Amniotic stem cell (primary cell): ENCODE data around the gene GFPT2.

Source experiments
- DNase-seq: peaks from one replicate; lab custom pipeline; 2025; lab: John Stamatoyannopoulos, UW

The GFPT2 gene

DNA sequence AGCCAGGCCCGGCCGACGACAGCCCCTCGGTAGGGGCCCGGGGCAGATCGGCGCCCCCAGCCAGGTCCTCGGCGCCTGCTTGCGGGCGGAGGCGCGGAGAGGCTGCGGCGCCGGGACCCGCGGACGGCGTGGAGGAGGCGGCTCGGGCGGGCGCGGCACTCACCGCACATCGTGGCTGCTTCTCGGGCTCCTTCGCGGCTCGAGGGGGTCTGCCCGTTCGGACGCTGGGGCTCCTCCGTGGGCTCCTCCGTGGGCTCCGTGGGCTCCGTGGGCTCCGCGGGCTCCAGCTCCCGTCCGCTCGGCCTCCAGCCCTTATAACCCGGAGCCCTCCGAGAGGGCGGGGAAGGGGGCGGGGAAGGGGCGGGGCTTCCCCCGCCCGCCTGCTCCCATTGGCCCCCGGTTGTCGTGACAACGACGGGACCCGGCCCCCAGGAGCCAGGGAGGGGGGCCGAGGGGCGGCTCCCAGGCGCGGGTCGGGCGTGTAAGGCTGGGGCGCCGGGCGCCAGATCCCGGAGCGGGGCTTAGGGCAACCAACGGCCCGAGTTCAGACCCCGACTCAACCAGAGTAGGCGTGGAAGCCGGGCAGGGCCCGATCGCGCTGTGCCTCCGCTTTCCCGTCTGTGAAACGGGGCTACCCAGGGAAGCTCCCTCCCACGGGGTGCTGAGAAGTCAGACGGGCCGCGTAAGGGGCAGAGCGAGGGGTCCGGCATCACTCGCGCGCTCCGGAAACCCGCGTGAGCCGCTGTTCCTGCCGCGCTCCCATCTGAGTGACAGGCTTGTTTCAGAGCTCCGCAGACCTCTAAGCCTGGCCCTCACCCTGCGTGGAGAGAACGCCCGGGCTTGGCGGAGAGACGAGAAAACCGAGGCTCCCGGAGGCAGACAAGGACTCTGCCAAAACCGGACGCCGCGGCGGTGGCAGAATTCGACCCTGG lies at the start of gene GFPT2:
Gene GFPT2 (minus strand): TSS at position 289 of the 932 bp plus-strand sequence. CDS start 119 bp downstream, at position 170.
- peak; percentile 38 for DNase-seq

DNA sequence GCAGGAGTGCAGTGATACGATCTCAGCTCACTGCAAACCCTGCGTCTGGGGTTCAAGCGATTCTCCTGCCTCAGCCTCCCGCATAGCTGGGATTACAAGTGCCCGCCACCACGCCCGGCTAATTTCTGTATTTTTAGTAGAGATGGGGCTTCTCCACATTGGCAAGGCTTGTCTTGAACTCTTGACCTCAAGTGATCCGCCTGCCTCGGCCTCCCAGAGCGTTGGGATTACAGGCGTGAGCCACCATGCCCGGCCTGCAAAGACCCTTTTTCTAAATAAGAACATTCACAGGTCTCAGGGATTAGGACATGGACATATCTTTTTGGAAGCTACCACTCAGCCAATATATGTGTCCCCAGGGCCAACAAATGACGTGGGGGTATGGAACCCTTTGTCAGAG lies 49.6 kb upstream of the GFPT2 start:
- DNase-seq = no peak

DNA sequence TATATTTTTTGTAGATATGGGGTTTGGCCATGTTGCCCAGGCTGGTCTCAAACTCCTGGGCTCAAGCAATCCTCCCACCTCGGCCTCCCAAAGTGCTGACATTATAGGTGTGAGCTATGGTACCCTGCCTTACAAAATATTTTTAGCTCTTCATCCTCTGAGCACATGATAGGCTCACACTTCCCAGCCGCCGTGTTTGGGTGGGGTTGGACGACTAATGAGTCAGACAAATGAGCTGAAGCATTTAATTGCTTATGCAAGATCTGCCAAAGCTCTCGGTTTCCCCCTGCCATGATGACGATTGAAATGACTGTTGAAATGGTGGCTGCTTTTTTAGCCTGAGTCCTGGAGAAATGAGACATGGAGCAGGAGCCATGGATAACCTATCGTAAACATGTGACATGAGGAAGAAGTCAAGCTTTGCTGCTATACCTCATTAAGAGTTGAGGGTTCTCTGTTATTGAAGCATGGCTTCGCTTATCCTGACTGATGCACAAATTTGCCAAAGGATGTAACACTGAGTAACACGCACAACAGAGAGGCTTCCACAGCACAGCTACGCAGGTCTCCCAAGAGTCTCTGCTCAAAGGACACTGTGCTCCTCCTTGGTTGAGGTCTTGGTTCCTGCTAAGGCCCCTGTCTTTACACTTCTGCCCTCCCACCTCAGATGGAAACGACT lies 48.2 kb upstream of the GFPT2 start:
- DNase-seq = no peak

DNA sequence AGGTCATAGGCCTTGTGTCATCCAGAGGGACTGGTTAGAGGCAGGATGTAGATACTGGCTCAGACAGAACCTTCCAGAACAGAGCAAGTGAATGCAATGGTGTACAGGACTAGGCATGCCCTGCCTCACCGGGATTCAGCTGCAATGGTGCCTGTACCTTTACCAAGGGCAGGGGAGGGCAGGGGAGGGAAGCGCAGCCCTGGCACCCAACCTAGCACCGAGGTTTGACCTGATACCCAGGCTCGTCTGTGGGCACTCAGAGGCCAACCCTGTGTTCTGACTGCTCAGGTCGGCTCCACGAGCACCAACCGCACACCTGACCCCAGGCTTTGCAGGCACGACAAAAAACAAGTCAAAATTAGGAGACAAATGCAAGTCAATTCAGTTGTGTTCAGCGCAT lies 47.3 kb upstream of the GFPT2 start:
- no peak for DNase-seq

DNA sequence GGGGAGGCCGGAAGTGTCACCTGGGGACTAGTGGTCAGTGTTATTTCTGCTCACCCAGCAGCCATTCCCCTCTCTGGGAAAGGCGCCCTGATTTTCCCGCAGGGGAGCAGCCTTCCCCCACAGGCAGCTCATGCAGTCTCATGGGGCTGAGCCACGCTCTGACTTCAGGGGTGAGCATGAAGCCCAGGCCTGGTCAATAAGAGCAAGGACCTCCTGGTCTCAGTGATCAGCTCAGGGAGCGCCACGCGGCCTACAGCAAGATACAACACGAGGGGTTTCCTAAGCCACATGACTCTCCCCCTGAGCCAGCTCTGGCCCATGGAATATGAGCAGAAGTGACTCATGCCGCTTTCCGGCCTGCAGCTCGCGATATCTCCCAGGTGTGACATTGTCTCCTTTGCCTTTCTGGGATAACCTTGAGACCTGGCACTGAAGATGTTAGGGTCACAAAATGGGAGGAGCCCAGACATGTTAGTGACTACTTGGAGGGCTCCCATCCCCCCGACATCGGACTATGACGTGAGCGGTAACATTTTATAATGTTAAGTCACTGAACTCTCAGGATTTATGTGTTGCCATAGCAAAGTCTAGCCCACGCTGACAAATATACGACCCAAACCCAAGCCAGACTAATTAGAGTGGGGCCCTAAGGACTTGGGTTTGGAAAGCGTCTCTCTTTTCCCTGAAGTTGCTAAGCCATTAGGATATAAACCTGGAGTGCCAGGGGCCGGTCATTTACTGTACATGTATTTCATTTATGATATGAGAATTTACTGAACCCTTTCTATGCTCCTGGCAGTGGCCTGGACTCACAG lies 46.5 kb upstream of the GFPT2 start:
- no peak for DNase-seq

DNA sequence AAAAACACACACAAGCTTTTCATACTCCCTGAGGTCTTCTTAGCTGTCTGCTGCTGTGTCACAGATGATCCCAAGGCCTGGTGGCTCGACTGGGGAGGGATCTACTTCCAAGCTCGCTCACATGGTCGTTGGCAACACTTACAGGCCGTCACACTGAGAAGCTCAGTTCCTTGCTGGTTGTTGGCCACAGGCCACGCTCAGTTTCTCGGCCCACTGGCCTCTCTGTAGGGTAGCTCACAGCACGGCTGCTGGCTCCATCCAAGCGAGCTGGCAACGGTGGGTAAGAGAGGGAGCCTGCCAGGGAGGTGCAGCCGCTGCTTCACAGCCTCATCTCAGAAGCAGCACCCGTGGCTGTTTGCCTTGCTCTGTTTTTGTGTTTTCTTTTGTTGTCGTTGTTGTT lies 43.8 kb upstream of the GFPT2 start:
- no peak for DNase-seq

DNA sequence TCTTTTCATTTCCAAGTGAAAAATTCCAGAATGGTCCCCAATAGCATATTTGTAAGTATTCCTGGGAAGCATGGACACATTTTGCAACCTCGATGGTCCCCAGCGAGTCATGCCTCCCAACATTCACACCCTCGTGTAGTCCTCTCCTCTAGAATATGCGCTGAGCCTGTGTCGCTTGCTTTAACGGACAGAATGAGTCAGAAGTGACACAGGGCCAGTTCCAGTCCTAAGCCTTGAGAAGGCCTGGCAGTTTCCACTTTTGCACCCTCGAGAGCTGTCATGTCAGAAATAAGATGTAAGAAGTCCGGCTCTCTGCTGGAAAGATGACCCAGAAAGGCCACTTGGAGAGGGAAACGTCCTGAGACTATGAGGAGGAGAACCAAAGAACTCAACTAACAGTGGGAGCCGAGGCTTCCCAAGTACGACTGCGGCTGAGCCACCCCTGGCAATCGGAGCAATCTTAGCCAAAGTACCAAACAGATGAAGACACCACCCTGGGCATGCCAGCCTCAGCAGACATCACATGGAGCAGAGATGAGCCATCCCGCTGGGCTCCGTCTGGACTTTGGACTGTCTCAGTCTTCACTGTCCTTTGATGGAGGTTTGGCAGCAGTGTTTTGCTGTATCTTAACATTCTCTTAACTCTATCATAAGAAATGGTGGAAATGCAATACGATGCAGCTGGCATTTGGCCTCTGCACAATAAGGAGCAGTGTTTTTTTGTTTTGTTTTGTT lies 42.6 kb upstream of the GFPT2 start:
- no peak for DNase-seq

GRCh38 chr5:180394031-180394636 lies 41.0 kb upstream of the GFPT2 start:
- no peak for DNase-seq

DNA sequence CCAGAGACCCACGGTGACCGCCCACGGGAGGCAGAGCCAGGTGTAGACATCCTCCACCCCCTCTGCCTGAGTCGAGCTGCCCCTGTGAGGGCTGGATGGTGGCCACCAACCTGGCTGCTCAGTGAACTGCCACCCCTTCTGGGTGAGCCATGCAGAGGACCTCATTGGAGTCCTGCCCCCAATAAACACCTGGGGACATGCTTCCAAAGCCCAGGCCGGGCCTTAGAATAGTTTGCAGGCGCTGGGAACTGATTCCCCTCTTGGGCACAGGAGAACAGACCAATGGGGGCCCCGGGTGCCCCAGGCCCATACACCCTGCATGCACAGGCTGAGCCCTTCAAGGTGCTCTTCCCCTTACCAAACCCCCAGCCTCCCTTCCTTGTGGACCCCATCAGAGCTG lies 38.1 kb upstream of the GFPT2 start:
- no peak for DNase-seq

GRCh38 chr5:180390441-180391190 lies 37.5 kb upstream of the GFPT2 start:
- no peak for DNase-seq

GRCh38 chr5:180389252-180390101 lies 36.3 kb upstream of the GFPT2 start:
- DNase-seq = no peak

GRCh38 chr5:180387798-180388197 lies 34.7 kb upstream of the GFPT2 start:
- no peak for DNase-seq

DNA sequence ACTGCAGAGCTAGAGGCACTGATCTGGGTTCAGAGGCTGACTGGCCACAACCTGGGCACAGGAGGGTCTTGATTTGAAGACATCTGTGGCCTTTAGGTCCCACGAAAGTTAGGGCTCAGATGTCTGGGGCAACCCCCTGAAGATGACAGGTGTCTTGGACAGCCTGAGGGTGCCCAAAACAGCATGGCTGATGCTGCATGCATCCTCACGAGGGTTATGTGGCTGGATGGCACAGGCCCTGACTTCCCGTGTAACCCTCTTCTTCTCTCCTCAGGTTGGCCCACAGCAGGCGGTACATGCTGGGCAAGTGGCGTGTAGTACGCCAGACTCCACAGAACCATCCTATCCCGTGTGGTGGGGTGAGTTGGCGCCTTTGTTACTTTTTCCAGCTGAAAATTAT lies 29.8 kb upstream of the GFPT2 start:
- no peak for DNase-seq

DNA sequence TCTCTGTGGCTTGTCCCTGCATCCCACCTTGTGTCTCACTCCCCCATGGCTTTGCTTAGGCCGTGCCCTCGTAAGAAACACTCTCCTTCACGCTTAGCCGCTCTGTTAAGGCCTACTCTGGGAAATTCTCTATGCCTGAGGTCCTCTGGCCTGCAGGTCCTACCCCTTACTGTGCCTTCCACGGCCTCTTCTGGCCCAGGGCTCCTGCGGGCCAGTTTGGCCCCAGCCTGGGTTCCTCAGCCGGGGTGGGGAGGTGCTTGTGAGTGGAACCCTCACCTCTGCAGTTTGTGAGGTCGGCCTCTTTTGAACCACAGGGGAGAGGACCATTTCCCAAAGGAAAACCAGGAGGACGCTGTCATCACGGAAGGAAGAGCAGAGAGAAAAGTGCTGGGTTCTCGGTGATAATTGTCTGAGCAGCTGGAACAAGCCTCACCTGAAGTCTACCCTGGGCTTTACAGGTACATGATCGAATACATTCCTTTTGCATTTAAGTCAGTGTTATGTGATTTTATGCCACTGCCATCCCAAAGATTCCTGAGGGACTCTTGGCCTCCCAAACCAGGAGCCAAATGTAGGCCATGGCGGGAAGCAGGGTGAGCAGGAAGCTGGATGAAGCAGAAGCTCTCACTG lies 28.8 kb upstream of the GFPT2 start:
- no peak for DNase-seq

GRCh38 chr5:180381428-180381827 lies 28.3 kb upstream of the GFPT2 start:
- DNase-seq = no peak

DNA sequence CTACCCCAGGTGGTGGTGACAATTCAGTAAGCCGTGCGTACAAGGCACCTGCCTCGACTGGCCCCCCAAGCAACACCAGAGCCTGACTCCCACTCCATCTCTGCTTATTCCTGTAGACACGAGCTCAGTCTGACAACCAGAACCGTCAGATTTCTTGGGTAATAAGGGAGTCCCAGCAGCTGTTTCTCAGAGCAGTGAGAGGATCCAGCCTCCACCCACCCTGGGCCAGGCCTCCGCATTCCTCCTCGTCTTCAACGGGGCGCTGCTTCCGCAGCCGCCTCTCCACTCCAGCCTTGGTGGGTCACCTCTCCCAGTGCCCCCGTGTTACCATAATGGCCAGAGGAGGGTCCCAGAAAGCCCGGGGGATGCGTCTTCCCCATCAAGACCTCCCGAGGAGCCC lies 27.7 kb upstream of the GFPT2 start:
- DNase-seq = no peak

GRCh38 chr5:180380441-180380840 lies 27.3 kb upstream of the GFPT2 start:
- no peak for DNase-seq

GRCh38 chr5:180379355-180380070 lies 26.4 kb upstream of the GFPT2 start:
- DNase-seq = no peak
